GM21576 (cell line): ENCODE results near the gene CAMKK1.

Source experiments
- ATAC-seq: cut with Tn5 transposase; IDR thresholded peaks from one replicate; pipeline ENCODE4 v1.9.1; 2021; ENCODE audit warnings: mild to moderate bottlenecking, moderate library complexity; ENCODE audit not compliant: unreplicated experiment

Gene CAMKK1

DNA sequence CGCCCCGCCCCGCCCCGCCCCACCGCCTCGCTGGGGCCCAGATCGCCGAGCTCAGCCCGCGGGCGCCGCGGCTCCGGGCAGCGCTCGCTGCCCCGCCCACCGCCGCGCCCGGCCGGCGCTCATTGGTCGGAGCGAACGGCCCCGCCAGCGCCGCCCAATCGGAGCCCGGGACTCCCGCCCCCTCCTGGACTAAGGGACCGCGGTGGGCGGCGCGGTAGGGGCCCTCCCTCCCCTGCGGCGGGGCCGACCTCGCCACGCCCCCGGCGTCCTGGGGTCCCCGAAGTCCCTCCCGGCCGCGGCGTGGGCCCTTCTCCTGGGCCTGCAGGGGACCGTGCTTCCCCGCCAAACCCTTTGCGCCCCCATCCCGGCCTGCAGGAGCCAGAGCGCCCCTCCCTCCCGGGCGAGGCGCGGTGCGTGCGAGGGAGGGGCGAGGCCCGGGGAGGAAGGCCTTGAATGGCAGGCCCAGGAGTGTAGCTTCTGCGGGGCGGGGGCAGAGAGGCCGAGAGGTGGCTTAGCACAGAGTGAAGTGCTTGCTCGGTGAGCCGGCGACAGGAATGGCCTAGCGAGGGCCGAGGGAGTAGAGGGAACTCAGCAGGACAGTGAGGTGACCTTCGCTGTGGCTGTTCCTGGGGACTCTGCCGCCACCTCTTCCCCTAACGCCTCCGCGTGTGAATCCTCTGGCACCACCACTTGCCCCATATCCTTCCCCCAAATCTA, at the start of gene CAMKK1:
Gene CAMKK1, minus strand, starts transcription at position 51 of the 717 bp plus-strand sequence. CDS start 7,366 bp downstream, outside the sequence.
- ATAC-seq: peak; percentile 72

DNA sequence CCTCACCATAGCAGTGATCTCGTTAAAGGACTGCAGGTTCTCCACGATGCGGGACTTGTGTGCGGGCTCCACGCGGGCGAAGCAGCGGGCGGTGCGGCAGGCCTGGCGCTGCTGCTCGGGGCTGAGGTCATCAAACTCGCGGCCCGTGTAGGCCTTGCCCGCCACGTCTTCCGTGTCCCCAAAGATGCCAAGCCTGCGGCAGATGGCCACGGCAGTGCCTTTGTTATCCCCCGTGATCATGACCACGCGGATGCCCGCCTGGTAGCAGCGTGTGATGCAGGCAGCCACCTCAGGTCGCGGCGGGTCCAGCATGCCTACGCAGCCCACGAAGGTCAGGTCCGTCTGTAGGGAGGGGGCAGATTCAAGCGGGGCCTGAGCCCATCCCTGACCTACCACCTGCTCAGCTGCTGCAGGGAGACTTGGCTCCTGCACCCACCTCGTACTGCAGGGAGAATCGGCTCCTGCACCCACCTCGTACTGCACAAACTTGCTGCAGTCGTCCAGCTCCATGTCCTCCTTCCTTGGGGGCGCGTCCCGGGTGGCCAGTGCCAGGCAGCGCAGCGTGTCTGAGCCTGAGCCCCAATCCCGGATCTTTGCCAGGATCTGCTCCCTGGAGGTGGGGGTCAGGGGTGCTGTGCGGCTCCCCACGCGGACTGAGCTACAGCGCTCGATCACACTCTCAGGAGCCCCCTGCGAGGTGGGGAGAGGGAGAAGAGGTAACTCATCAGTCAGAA, 48.3 kb upstream of the CAMKK1 start:
- no peak for ATAC-seq

DNA sequence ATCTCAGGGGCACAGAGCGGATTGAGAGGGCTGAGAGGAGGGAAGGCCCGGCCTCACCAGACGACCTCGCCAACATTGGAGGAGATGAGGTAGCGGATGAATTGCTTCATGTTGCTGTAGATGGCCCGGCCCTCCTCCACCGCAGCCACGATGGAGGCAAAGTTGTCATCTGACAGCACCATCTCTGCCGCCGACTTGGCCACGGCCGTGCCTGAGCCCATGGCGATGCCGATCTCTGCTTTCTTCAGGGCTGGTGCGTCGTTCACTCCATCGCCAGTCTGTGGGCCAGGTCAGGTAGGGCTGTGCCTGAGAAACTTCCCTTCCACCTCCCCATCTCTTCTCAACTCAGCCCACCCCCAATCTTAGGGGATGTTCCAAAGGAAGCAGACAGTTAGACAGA, 44.5 kb upstream of the CAMKK1 start:
- ATAC-seq: no peak

DNA sequence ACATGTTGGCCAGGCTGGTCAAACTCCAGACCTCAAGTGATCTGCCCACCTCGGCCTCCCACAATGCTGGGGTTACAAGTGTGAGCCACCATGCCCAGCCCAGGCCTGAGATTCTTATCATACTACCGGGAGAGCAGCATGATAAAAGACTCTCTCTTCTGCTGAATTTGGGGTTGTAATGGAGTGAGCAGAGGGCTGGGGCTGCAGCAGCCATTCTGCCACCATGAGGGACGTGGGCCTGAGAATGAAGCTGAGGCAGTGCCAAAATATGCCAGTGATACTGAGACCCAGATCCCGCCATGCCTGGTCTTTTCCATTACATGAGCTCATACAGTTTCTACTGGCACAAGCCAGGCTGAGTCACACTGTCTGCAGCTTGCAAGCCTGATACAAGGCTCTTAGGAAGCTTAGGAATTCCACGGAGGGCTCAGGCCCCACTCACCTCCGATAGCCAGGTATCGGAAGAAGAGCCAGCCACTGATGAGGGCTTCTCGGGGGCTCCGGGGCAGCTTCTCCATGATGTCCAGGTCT, 43.0 kb upstream of the CAMKK1 start:
- ATAC-seq: no peak

- no peak for ATAC-seq
Observed at GRCh38 chr17:3935140-3935542, 42.3 kb upstream of the CAMKK1 start.

- no peak for ATAC-seq
Observed at GRCh38 chr17:3929764-3930163, 36.9 kb upstream of the CAMKK1 start.

DNA sequence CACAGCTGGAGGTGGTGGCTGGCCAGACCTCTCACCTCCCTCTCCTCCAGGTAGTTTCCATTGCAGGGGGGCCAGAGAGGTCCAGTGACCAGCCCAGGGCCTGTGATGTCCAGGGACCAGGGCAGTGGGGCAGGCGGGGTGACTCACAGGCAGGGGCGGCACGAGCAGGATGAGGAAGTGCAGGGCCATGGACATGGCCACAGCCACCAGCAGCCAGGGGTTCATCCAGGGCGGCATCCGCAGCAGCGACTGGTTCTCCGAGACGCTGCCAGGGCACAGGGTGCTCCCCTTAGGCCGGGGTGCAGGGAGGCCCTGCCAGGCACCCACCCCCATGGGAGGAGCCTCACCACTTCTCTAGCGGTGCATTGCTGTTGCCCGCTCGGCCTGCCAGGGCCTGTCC, 36.3 kb upstream of the CAMKK1 start:
- no peak for ATAC-seq

GRCh38 chr17:3928406-3928805, 35.6 kb upstream of the CAMKK1 start:
- ATAC-seq: no peak

GRCh38 chr17:3927628-3928340, 34.9 kb upstream of the CAMKK1 start:
- no peak for ATAC-seq

GRCh38 chr17:3926860-3927627, 34.2 kb upstream of the CAMKK1 start:
- ATAC-seq: no peak

DNA sequence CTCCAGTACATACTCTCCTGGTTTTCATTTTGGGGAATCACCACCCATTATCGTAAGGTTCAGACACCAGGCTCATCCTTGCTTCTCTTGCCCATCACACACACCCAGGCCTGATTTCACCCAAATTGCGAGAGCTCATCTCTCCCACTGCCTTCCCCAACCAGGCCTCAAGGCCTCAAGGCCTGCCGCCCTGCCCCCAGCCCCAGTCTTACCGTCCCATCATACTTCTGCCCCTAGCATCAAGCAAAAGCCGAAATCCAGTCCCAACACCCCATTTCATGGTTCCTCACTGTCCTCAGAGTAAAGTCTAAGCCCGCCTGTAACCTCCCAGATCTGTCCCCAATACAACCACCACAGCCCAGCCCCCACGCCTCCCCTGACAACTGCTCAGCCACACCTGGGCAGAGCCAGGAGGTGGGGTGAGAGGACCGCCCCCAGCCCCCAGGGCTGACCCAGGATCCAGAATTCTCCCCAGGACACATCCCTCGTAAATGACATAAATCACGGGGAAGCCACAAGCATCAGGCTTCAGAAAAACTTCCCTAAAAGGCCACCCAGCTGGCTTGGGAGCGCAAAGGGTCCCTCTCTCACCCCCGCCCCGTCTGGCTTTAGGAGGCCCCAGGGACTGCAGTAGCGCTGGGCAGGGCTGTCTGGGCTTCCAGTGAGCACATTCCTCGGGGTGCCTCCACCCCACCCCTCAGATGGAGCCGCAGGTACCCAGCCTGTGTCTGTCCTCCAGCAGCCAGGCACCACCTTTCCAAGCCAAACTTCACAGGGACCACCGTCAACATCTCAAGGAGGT, 33.0 kb upstream of the CAMKK1 start:
- ATAC-seq: no peak

DNA sequence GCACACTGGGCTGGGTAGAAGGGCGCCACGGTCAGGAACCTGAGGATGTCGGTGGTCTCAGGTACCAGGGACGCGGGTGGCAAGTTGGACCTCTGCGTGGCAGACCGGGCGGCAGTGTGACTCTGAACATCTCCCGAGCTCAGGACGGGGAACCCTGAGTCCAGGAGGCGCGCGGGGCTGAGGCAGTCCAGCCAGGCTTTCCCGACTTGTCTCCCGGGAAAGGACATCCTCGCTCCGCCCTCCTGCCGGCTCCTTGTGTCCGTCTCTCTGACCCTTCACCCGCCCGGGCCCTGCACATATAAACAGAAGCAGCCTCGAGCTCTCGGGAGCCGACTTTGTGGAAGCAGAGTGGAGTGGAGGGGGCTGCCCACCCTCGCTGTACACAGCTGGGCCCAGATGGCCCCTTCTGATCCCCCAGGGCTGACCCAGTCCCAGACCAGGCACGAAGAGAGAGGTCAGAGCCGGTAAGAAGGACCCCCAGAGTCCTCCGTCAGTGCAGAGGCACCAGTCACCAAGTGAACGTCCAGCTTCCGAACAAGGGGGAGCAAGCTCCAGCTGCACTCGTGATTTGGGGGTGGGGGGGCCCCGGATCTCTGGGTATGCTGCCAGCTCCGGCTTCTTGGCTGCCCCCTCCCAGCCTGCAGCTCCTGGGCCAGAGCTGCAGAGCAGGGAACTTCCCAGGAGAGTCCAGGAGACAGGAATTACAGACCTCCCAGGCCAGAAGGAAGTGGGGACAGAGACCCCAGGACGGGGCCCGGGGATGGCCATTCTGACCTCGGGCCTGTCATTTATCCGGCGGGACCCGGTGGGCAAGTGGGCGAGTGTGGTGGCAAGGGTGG, 31.9 kb upstream of the CAMKK1 start:
- ATAC-seq: no peak

DNA sequence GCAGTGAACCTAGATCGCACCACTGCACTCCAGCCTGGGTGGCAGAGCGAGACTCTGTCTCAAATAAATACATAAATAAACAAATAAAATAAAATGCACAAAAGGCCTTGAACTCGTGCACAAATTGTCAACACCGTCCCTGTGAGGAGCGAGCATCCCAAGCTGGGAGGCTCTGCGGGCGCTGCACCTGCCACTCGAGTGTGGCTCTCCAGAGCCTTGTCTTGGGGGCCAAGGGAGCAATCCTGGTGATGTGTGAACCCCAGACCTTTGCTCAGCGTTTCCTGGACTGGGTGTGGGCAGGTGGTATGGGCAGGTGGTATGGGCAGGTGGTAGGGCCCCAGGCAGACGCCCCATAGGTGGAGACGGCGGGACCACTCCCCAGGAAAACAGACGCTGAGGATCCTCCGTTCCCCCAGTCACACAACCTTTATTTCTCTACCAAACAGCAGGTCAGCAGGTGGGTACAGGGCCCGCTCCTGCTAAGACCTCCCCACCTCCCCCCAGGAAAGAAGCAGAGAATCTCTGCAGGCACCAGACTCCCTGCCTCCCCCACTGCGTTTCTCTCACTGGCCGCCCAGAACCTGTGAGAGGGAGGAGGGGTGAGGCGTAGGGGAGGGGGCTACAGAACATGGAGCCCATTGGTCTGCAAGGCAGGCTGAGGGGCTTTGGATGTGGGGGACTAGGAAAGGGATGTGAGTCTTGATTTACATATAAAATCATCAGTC, 30.8 kb upstream of the CAMKK1 start:
- ATAC-seq: no peak

DNA sequence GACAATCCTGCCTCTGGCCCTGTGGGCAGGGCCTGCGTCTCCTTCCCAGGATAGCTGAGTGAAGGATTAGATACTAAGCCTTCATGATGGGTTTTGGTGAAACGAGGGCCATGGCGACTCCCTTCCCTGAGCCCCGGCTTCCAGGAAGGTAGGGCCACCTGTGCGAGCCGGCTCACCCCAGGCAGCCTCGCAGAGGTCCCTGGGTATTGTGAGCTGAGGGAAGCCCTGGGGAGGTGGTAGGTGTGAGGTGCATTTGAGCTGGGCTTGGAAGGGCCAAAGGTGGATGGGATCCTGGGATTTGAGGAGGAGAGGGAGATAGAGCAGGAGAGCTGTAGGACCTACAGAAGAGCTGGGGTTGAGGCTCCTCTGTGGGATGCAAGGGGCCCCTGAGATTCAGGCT, 29.9 kb upstream of the CAMKK1 start:
- ATAC-seq: no peak

- no peak for ATAC-seq
Observed at GRCh38 chr17:3921502-3922319, 28.9 kb upstream of the CAMKK1 start.

DNA sequence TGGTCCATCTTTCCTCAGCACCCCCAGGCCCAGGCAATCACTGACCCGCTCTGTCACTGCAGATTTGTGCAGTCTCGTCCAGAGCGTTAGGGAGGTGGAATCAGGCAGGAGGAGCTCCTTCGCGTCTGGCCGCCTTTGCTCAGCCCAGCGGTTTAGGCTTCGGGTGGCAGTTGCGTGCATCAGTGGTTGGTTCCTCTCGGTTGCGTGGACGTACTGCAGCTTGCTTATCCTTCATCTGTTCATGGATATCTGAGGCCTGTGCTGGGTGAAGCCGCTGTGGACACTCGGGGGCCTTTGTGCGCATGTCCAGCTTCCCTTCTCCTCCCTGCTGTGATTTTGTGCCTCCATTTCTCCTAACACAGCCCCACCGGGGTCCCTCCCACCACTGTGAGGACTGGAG, 28.2 kb upstream of the CAMKK1 start:
- ATAC-seq: no peak

GRCh38 chr17:3919123-3919624, 26.3 kb upstream of the CAMKK1 start:
- ATAC-seq: no peak
